GM21390 (cell line): Measurements from ENCODE around the gene GALNT12.

Experiments used
- ATAC-seq: cut with Tn5 transposase; IDR thresholded peaks from one replicate; pipeline ENCODE4 v1.9.1; 2021; ENCODE audit not compliant: unreplicated experiment

GALNT12 gene

GRCh38 chr9:98877311-98877710 is 69.8 kb downstream of the GALNT12 start:
- ATAC-seq: no peak

- no peak for ATAC-seq
These were observed 71.9 kb downstream of the GALNT12 start for GRCh38 chr9:98879094-98879962.

- no peak for ATAC-seq
These were observed 72.5 kb downstream of the GALNT12 start for GRCh38 chr9:98879963-98880310.

- no peak for ATAC-seq
These were observed 73.0 kb downstream of the GALNT12 start for GRCh38 chr9:98880311-98881015.

GRCh38 chr9:98881356-98881755 is 73.9 kb downstream of the GALNT12 start:
- ATAC-seq: no peak

- no peak for ATAC-seq
These were observed 74.5 kb downstream of the GALNT12 start for GRCh38 chr9:98881836-98882568.

- ATAC-seq: no peak
These were observed 75.1 kb downstream of the GALNT12 start for GRCh38 chr9:98882569-98882923.

- no peak for ATAC-seq
These were observed 75.8 kb downstream of the GALNT12 start for GRCh38 chr9:98883276-98883675.

- ATAC-seq: no peak
These were observed 77.4 kb downstream of the GALNT12 start for GRCh38 chr9:98884849-98885248.

GRCh38 chr9:98885575-98886295 is 78.3 kb downstream of the GALNT12 start:
- ATAC-seq: no peak

- ATAC-seq: no peak
These were observed 79.3 kb downstream of the GALNT12 start for GRCh38 chr9:98886691-98887229.

GRCh38 chr9:98887918-98888510 is 80.5 kb downstream of the GALNT12 start:
- ATAC-seq: no peak

- ATAC-seq: no peak
These were observed 81.4 kb downstream of the GALNT12 start for GRCh38 chr9:98888801-98889421.

- ATAC-seq: no peak
These were observed 82.8 kb downstream of the GALNT12 start for GRCh38 chr9:98890256-98890655.

- no peak for ATAC-seq
These were observed 84.8 kb downstream of the GALNT12 start for GRCh38 chr9:98892288-98892687.

- ATAC-seq: no peak
These were observed 85.2 kb downstream of the GALNT12 start for GRCh38 chr9:98892690-98893089.

- no peak for ATAC-seq
These were observed 86.7 kb downstream of the GALNT12 start for GRCh38 chr9:98894171-98894570.

- no peak for ATAC-seq
These were observed 87.3 kb downstream of the GALNT12 start for GRCh38 chr9:98894761-98895160.

- ATAC-seq: no peak
These were observed 89.2 kb downstream of the GALNT12 start for GRCh38 chr9:98896632-98897031.

GRCh38 chr9:98897745-98898144 is 90.3 kb downstream of the GALNT12 start:
- no peak for ATAC-seq
